Activated CD4-positive, alpha-beta T cell treated with anti-CD3 and anti-CD28 coated beads for 24 hours (primary cell): ENCODE data around the gene GJC1.
A peak's percentile ranks its signal among the peaks of the same experiment; 100 is the strongest.

Experiments
- DNase-seq, 2 donors: peaks; one replicate each; pipeline ENCODE4 v3.0.0-alpha.2; 2020; ENCODE audit warnings: low read depth in 2 of 2

Gene GJC1

DNA sequence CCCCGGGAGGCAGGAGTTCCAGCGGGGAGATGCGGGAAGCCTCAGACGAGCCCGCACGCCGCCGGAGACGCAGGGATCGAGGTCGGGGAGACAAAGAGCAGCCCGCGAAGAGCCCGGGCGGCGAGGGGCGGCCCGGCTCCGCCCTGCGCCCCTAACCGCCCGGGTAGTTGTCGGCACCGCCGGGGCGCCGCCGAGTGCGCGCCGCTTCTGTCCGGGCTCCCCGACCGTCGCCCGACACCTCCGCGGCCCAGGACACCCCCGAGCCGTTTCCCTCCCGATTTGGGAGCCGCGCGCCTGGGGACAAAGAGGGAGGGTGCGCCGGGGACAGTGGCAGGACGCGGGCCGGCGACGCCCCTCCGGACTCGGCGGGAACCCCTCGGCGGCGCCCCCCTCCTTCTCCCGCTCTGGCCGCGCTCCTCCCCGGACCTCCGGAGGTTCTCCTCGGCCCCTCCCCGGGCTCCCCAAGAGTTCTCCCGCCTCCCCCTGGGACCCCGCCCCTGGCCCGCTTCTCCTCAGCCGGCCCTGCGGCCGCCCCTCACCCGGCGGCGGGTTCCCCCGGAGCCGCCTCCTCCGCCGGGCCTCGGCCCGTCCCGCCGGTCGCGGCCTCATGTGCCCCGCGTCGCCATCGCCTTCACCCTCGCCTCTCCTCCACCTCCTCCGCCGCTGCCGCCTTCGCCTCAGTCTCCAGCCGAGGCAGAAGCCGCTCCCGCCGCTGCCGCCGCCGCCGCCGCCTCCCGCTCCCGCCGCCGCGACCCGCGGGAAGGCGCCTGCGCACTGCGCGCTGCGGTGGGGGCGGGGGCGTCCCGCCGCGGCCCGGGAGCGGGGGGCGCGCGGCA lies at the start of gene GJC1:
TSS of gene GJC1 (minus strand) at position 765 of the 836 bp plus-strand sequence. CDS start 24,470 bp downstream, outside the sequence.
- DNase-seq: peak in 1 of 2 donors; percentile 11

- no peak for DNase-seq
These were observed 49.3 kb upstream of the GJC1 start for GRCh38 chr17:44879376-44879775.

DNA sequence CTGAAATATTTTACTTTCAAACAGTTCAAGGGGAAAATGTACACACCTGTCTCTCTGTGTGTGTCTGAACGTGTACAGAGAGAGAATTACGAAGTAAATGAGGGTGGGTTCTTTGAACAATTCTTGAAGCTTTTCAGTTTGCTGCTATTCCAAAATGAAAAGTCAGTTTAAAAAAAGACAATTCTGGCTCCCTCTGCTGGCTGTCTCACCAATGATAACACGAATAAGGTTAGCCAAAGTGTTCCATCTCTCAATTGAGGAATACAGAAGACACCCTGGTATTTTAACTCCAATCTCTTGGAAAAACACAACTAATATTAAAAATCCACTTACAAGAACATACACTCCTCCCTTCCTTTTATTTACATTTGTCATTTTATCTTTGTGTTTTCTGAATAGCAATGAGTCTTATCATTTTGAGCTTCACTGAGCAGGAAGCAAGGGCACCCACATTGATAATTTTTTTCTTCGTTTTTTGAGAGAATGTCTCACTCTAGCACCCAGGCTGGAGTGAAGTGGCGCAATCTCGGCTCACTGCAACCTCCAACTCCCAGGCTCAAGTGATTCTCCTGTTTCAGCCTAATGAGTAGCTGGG lies 48.6 kb upstream of the GJC1 start:
- DNase-seq: no peak

DNA sequence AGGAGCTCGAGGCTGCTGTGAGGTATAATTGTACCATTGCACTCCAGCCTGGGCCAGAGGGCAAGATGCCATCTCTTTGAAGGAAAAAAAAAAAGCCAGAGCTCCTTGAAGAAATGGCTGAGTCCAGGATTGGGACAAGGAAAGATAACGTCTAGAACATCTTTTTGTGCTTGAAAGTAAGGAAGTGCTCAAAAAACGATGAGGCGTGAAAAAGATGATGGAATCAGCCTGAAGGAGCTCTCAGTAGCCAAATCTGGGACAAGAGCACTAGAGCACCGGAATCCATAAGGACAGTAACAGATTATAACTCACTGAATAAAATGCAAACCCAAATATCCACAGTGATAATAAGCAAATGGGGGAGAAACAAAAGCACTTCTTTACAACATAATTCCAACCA lies 47.0 kb upstream of the GJC1 start:
- DNase-seq: no peak

DNA sequence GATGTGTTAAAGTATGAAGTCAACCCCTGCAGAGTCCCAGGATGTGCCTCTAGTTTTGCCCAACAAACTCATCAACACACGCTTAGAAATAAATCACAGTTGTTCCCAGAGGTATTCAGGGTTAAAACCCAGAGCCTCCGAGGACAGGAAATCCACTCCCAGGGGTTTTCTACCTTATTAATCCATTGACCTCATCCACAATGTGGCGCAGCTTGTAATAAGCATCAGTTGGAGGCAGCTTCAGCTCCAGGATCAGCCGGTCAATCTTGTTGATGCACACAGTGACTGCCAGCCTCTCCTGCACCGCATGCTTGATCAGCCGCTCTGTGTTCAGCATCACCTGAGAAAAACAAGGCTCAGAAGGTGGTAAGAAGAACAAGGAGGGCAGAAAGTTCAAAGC lies 45.7 kb upstream of the GJC1 start:
- DNase-seq: no peak

DNA sequence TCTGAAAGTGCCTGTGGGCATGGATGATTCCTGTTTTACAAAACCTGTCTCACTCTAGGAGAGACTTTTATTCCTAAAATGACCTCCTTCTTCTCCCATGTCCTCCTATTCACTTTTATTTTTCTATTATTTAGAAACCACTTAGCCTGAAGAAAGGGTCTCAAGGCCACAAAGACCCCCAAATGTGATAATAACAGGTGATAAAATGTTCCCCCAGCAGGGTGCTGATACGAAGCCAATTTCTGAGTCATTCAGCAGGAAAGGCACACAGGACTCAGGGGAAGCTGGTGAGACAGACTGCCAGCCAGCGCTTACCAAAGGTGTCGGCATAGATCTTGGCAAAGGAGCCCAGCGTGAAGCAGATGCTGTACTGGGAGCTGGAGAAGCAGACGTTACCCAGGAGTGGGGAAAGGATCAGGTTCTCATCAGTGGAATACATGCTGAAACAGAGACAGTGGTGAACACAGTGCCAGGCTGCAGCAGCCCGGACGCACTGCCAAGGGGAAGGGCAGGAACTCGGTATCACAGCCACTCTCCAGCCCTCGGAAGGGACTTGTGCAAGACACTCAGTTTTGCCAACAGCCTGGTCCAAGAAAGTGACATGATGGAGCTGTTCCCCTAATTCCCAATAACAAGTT lies 42.2 kb upstream of the GJC1 start:
- DNase-seq: no peak

DNA sequence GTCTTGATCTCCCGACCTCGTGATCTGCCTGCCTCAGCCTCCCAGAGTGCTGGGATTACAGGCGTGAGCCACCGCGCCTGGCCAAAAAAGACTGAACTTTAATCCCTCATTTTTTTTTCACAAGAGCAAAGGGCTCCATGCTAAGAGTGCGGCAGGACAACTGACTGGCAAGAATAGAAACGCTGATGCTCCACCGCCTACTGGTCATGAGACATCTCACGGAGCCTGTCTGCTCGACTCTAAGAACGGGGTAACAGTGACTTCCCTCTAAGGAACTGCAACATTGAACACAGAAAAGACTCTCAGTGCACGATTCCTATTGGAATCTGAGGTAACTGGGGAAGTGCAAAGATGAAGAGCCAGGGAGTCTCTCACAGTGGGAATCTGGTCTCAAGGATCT lies 41.5 kb upstream of the GJC1 start:
- DNase-seq: no peak

DNA sequence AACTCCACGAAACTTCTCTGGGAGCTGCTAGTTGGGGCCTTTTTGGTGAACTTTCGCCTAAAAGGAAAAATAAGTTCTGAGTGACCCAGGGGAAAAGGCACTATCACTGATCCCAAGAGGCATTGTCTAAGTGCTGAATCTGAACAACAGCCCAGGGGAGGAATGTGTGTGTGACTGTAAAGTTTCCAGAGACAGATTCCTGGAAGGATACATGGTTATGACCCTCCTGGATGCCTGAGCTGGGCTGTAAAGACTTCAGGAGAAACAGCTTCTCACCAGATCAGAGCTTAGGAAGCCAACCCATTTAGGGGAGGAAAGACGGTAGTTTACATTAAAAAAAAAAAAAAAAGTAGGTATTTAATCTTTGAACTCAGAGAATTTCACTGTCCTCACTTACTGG lies 37.8 kb upstream of the GJC1 start:
- no peak for DNase-seq

GRCh38 chr17:44865931-44866330 lies 35.8 kb upstream of the GJC1 start:
- no peak for DNase-seq

- peak; percentile 49 to 71 for DNase-seq
These were observed 35.2 kb upstream of the GJC1 start for GRCh38 chr17:44865231-44865660.

- no peak for DNase-seq
These were observed 34.7 kb upstream of the GJC1 start for GRCh38 chr17:44864831-44865230.

DNA sequence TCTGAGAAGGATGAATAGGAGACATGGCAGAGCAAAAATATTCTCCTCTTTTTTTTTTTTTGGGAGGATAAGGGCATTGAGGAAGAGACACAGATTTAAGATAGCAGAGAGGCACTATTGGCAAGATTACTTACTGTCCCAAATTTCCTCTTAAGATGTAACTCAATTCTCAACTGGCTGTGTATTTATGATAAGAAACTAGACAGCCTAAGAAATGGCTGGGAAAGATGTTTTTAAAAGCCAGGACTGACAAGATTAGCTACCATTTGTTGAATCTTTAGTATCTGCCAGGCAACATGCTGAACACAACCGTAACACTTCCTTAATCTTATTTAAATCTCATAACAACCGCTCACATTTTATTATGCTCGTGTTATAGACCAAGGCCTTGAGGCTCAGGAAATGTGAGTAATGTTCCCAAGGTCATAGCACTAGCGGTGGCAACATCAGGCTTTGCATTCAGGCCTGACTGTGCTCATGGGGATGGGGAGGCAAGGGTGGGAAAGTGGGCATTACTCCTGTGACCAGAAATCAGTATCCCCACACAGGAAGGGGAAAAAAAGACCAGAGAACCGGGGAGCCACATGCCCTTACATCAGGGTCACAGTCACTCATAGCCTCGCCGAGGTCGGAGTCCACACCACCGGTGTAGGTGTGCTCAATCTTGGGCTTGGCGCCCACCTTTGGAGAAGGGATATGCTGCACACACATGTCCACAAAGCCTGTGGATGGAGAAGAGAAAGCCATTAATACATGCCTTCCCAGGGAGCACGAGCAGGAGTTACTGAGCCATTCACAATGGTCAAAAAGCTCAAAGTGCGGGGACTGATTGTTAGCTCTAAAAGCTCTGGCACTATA lies 33.2 kb upstream of the GJC1 start:
- DNase-seq: no peak

GRCh38 chr17:44862278-44862914 lies 32.3 kb upstream of the GJC1 start:
- no peak for DNase-seq

DNA sequence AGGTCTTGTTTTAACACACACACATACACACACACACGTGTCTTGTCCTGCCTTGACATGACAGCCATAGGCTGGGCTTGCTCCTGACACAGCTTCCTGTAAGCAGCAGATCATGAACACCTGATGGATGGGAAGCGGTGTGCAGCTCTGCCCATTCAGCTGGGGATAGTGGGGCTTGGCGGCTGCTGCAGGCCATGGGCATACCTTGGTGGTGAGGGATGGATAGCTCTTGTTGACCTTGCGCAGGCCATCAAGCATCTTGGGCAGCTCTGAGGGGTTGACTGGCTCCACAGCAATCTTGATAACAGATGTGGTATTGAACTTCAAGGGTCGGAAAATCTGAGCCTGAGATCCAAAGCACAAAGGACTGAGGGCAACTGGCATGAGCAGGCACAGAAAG lies 29.6 kb upstream of the GJC1 start:
- DNase-seq: no peak

GRCh38 chr17:44854192-44854591 lies 24.1 kb upstream of the GJC1 start:
- no peak for DNase-seq

- DNase-seq: no peak
These were observed 20.5 kb upstream of the GJC1 start for GRCh38 chr17:44850612-44851011.

DNA sequence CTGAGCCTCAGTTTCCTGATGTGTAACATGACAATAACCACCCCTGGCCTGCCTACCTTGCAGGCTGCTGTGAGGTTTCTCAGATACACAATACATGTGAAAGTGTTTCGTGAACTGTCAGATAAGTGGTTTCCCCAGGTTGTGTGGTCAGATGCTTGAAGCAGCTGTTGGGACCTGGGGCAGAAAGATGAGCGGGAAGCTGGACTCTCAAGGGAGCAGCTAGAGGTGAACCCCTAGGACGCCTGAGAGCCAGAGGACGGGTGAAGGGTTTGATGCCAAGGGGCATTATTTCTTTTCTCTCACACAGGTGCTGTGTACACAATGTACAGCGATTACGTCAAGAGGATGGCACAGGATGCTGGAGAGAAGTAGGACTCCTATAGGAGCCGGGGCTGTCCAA lies 19.9 kb upstream of the GJC1 start:
- DNase-seq: no peak

DNA sequence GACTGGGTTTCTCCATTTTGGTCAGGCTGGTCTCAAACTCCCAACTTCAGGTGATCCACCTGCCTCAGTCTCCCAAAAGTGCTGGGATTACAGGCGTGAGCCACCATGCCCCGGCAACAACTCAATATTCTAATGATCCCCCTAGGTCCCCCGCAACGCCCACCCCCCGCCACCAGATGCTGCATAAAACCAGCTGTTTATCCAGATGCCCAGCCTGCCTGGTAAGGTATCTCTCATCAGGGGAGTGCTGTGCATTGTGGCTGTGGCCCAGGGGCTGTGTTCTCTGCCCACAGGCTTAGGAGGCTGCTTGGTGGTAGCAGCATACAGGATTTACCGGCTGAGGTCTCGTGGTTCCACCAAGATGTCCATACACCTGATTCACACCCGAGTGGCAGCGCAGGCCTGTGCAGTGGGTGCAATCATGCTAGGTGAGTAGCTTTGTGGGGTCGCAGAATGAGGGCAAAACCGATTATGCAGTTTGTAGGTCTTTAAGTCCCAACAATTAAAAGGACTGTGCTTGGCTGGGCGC lies 18.9 kb upstream of the GJC1 start:
- DNase-seq: no peak

- no peak for DNase-seq
These were observed 18.2 kb upstream of the GJC1 start for GRCh38 chr17:44848257-44848795.

DNA sequence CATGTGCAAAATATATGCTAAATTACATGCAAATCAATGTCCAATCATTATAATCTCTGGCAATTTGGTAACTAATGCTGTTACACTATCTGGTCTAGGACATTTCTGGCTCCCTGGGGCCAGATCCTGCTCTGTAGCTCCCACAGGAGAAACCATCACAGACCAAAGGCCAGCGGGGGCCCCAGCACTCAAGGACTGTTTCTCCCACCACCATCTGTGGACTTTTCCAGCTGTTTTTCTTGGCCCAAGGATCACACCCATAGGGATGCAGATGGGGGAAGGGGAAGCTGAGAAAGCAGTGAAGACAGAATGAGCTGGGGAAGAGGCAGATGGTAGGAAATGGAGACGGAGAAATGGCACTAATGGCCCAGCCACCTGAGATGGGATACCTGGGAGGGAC lies 17.5 kb upstream of the GJC1 start, which contains the start of gene HIGD1B:
TSS of gene HIGD1B (plus strand) at position 298 of the 400 bp plus-strand sequence. CDS start 270 bp downstream, outside the sequence.
- no peak for DNase-seq

- no peak for DNase-seq
These were observed 16.1 kb upstream of the GJC1 start for GRCh38 chr17:44846206-44846605.
